ENCODE measurements around the gene HMGN3. TPM values are rescaled to one million over a fixed set of nuclear protein-coding genes. Genes with fewer than 3 reads are reported as not detected.
A peak's percentile ranks its signal among the peaks of the same experiment; 100 is the strongest.

Gene HMGN3
- total and polyA plus RNA-seq, 2 of the 13 experiments (the other 11 are each of a cell fraction or from before 2014, with no cell fraction given) = 67.9 to 145 TPM

DNA sequence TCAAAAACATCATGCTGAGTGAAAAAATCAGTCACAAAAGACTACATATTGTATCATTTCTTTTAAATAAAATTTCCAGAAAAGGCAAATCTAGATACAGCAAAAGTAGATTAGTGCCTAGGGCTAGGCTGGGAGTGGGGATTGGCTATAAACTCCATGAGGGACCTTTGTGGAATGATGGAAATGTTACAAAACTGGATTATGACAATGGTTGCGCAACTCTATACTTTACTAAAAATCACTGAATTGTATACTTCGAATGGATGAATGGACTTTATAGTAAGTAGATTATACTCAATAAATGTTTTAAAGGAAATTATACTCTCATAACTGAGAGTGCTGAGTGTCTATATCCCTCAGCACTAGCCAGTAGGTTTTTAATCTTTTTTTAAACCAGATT is 4.3 kb downstream of the HMGN3 start:
- no peak overlapping the region for H2AFZ ChIP-seq (ENCODE audit: low read length)
- H3K27ac ChIP-seq (ENCODE audit: extremely low read length, insufficient read depth, low read length) = no peak overlapping the region
- H3K4me3 ChIP-seq (replicated peaks in 1 of 3; ENCODE audit: insufficient read depth in 1 of 3, low read depth in 2 of 3, low read length in 3 of 3) = no peak overlapping the region
- no peaks in the 10 kb centered on the region for H3K36me3 ChIP-seq (replicated peaks in 1 of 2; ENCODE audit: control insufficient read depth in 1 of 2, insufficient read depth in 2 of 2, low read length in 2 of 2)
- FAIRE-seq (no peak), DNase-seq (ENCODE audit: low spot score) (no peak), ATAC-seq (no peak)
- TF ChIP-seq ZFYVE20 (CRISPR knock-in tag; IDR thresholded peaks at IDR 0.05; ENCODE audit: borderline replicate concordance, low read depth) = no peak
- TF ChIP-seq CEBPB (IDR thresholded peaks at IDR 0.05; ENCODE audit: borderline replicate concordance, low read depth, low read length) = peak; percentile 92
- peak; percentile 77 for TF ChIP-seq CEBPG (CRISPR knock-in tag; IDR thresholded peaks at IDR 0.05)
- peaks cover 80% of the 10 kb centered on the region for H3K79me2 ChIP-seq (ENCODE audit: insufficient read depth, low read length)
- H3K4me1 ChIP-seq (ENCODE audit: insufficient read depth, low read length) = peaks cover 41% of the 10 kb centered on the region
- no peaks in the 10 kb centered on the region for H4K20me1 ChIP-seq (ENCODE audit: insufficient read depth, low read length)
- BruUV-seq (replicated peaks) = no TSS peak
- in situ Hi-C loops (cut with HindIII; ENCODE audit: extremely low pct_ligation_motif_present, low pct_unique_long_range_greater_than_20kb) = no loop called here
- no peak overlapping the region for H3K9ac ChIP-seq (ENCODE audit: insufficient read depth, low read depth, low read length)
- 92% methylated on average over 2 of the region's 2 CpGs for WGBS (ENCODE audit: low lambda C conversion rate)
- H3K27me3 ChIP-seq (ENCODE audit: control insufficient read depth in 1 of 2, insufficient read depth in 2 of 2, low read length in 2 of 2) = no peaks in the 10 kb centered on the region
- POLR2A ChIA-PET = no interaction called here
- CTCF ChIA-PET (ENCODE audit: low intra/inter-chr PET ratio, low total read pairs) = no interaction called here
- intact Hi-C loops (cut with micrococcal nuclease; ENCODE audit: unreplicated experiment) = loop anchor here (5.0 to 10.0 kb wide), 4 partner anchors 235 to 392 kb away; partner anchors contain the start of gene IRAK1BP1
- no peak overlapping the region for H3K4me2 ChIP-seq (ENCODE audit: low read depth, low read length)
- no peaks in the 10 kb centered on the region for H3K9me3 ChIP-seq (ENCODE audit: low read length)

DNA sequence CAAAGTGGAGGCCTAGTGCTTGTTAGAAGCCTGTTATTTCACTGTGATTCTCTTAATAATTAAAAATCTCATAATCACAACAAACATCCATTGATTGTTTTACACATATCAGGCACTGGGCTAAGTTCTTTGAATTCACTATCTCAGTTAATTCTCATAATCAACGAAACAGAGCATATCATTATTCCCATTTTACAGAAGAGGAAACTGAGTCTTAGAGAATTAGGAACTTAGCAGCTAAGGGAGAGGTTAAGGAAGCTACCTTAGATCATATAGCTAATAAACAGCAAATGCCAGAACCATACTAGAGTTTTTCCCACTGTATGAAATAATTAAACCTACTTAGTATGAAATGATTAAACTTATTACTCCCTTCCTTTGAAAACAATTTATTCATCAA is 7.0 kb downstream of the HMGN3 start:
- H3K4me2 ChIP-seq (ENCODE audit: low read depth, low read length) = no peak overlapping the region
- H4K20me1 ChIP-seq (ENCODE audit: insufficient read depth, low read length) = no peaks in the 10 kb centered on the region
- no peak overlapping the region for H3K9ac ChIP-seq (ENCODE audit: insufficient read depth, low read depth, low read length)
- intact Hi-C loops (cut with micrococcal nuclease; ENCODE audit: unreplicated experiment) = no loop called here
- no peak overlapping the region for H3K4me3 ChIP-seq (replicated peaks in 1 of 3; ENCODE audit: insufficient read depth in 1 of 3, low read depth in 2 of 3, low read length in 3 of 3)
- ChIA-PET POLR2A (no interaction called here), CTCF (ENCODE audit: low intra/inter-chr PET ratio, low total read pairs) (no interaction called here)
- no peak overlapping the region for H3K27ac ChIP-seq (ENCODE audit: extremely low read length, insufficient read depth, low read length)
- BruUV-seq (replicated peaks) = no TSS peak
- H3K36me3 ChIP-seq (replicated peaks in 1 of 2; ENCODE audit: control insufficient read depth in 1 of 2, insufficient read depth in 2 of 2, low read length in 2 of 2) = no peaks in the 10 kb centered on the region
- H3K79me2 ChIP-seq (ENCODE audit: insufficient read depth, low read length) = peaks cover 83% of the 10 kb centered on the region
- TF ChIP-seq NFYB (CRISPR knock-in tag; IDR thresholded peaks at IDR 0.05) = no peak
- peak; percentile 80 for TF ChIP-seq ZNF629 (CRISPR knock-in tag; conservative IDR thresholded peaks at IDR 0.05)
- no peak for TF ChIP-seq ZNF101 (CRISPR knock-in tag; IDR thresholded peaks at IDR 0.05; ENCODE audit: borderline replicate concordance, low read depth)
- no peaks in the 10 kb centered on the region for H3K9me3 ChIP-seq (ENCODE audit: low read length)
- H2AFZ ChIP-seq (ENCODE audit: low read length) = no peak overlapping the region
- DNase-seq (ENCODE audit: low spot score) (no peak), FAIRE-seq (no peak), ATAC-seq (no peak)
- H3K27me3 ChIP-seq (ENCODE audit: control insufficient read depth in 1 of 2, insufficient read depth in 2 of 2, low read length in 2 of 2) = no peaks in the 10 kb centered on the region
- H3K4me1 ChIP-seq (ENCODE audit: insufficient read depth, low read length) = peaks cover 58% of the 10 kb centered on the region
- in situ Hi-C loops (cut with HindIII; ENCODE audit: extremely low pct_ligation_motif_present, low pct_unique_long_range_greater_than_20kb) = no loop called here
- WGBS (ENCODE audit: low lambda C conversion rate) = 97% methylated on average over 1 of the region's 1 CpG

All from HepG2 (cell line).